ENCODE data around the gene FUT4. TPM values are rescaled to one million over a fixed set of nuclear protein-coding genes. Genes with fewer than 3 reads are reported as not detected.
A peak's percentile ranks its signal among the peaks of the same experiment; 100 is the strongest.

FUT4 gene
- total RNA-seq, 1 donor from 2014 or later = 3.0 TPM

GRCh38 chr11:94595076-94595475 is 51.4 kb downstream of the FUT4 start:
- no peak overlapping the region for H3K4me3 Mint-ChIP-seq (ENCODE audit: unreplicated experiment)
- no peak for DNase-seq (ENCODE audit: extremely low spot score, unreplicated experiment)
- no peak overlapping the region for H3K27ac Mint-ChIP-seq (ENCODE audit: unreplicated experiment)
- H3K9me3 Mint-ChIP-seq (ENCODE audit: unreplicated experiment) = peaks cover under 1% of the 10 kb centered on the region
- H3K36me3 Mint-ChIP-seq (ENCODE audit: unreplicated experiment) = peaks cover 4% of the 10 kb centered on the region
- TF ChIP-seq, protein P1, sequence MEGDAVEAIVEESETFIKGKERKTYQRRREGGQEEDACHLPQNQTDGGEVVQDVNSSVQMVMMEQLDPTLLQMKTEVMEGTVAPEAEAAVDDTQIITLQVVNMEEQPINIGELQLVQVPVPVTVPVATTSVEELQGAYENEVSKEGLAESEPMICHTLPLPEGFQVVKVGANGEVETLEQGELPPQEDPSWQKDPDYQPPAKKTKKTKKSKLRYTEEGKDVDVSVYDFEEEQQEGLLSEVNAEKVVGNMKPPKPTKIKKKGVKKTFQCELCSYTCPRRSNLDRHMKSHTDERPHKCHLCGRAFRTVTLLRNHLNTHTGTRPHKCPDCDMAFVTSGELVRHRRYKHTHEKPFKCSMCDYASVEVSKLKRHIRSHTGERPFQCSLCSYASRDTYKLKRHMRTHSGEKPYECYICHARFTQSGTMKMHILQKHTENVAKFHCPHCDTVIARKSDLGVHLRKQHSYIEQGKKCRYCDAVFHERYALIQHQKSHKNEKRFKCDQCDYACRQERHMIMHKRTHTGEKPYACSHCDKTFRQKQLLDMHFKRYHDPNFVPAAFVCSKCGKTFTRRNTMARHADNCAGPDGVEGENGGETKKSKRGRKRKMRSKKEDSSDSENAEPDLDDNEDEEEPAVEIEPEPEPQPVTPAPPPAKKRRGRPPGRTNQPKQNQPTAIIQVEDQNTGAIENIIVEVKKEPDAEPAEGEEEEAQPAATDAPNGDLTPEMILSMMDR (IDR thresholded peaks at IDR 0.05) = no peak
- no peaks in the 10 kb centered on the region for H3K4me1 Mint-ChIP-seq (ENCODE audit: unreplicated experiment)
- peaks cover 12% of the 10 kb centered on the region for H3K27me3 Mint-ChIP-seq (ENCODE audit: unreplicated experiment)

GRCh38 chr11:94597896-94598295 is 54.2 kb downstream of the FUT4 start:
- no peak overlapping the region for H3K4me3 Mint-ChIP-seq (ENCODE audit: unreplicated experiment)
- H3K36me3 Mint-ChIP-seq (ENCODE audit: unreplicated experiment) = peaks cover 2% of the 10 kb centered on the region
- TF ChIP-seq, protein P1 (IDR thresholded peaks at IDR 0.05) = peak; percentile 34
- H3K9me3 Mint-ChIP-seq (ENCODE audit: unreplicated experiment) = peaks cover 3% of the 10 kb centered on the region
- DNase-seq (ENCODE audit: extremely low spot score, unreplicated experiment) = no peak
- no peaks in the 10 kb centered on the region for H3K27me3 Mint-ChIP-seq (ENCODE audit: unreplicated experiment)
- no peak overlapping the region for H3K27ac Mint-ChIP-seq (ENCODE audit: unreplicated experiment)
- H3K4me1 Mint-ChIP-seq (ENCODE audit: unreplicated experiment) = peaks cover under 1% of the 10 kb centered on the region

Other genes starting within 250 kb of the FUT4 start
- not detected in 2 replicates for gene IZUMO1R, start 239.3 kb upstream of the FUT4 start, total RNA-seq
- gene GPR83, start 142.5 kb upstream of the FUT4 start, total RNA-seq = not detected in 2 replicates
- 21.2 and 21.4 TPM in 2 replicates for gene MRE11, start 50.1 kb upstream of the FUT4 start, total RNA-seq
- gene ANKRD49, start 49.9 kb upstream of the FUT4 start, total RNA-seq = 11.3 and 11.7 TPM in 2 replicates
- gene C11orf97, start 31.5 kb upstream of the FUT4 start, total RNA-seq = not detected in 2 replicates
- gene PIWIL4, start 23.4 kb downstream of the FUT4 start, total RNA-seq = 0.84 and 1.2 TPM in 2 replicates
- gene AMOTL1, start 224.4 kb downstream of the FUT4 start, total RNA-seq = 66.6 and 71.7 TPM in 2 replicates